OCI-LY1 (cell line): ENCODE results near the gene LRRN4.

Experiments used
- H2AFZ ChIP-seq: fragments of 200-600 bp; sonication (generic), shearing (Covaris generic); 2 replicates; pipeline ENCODE4 v1.6.0; 2014; ENCODE audit warnings: antibody characterized with exemption, mild to moderate bottlenecking, low read length
- H3F3A ChIP-seq: fragments of 200-600 bp; sonication (generic), shearing (Covaris generic); 2 replicates; pipeline ENCODE4 v1.6.0; 2014; ENCODE audit warnings: mild to moderate bottlenecking, antibody characterized with exemption, low read length, moderate library complexity; ENCODE audit not compliant: insufficient read depth
- H3K27ac ChIP-seq: fragments of 200-600 bp; sonication (generic); 2 replicates; pipeline ENCODE4 v1.5.1; 2014; ENCODE audit warnings: low read length, mixed run types, mild to moderate bottlenecking, low read depth; ENCODE audit not compliant: poor library complexity, severe bottlenecking
- H3K27me3 ChIP-seq: fragments of 200-600 bp; sonication (generic); 2 replicates; pipeline ENCODE4 v1.6.0; 2014; ENCODE audit warnings: antibody characterized with exemption, mild to moderate bottlenecking, low read length, moderate library complexity; ENCODE audit not compliant: insufficient read depth
- H3K36me3 ChIP-seq: fragments of 200-600 bp; sonication (generic); 2 replicates; pipeline ENCODE4 v1.6.1; 2014; ENCODE audit warnings: mild to moderate bottlenecking, antibody characterized with exemption, low read length, moderate library complexity, mixed read lengths; ENCODE audit not compliant: insufficient read depth
- H3K4me1 ChIP-seq: fragments of 200-600 bp; sonication (generic); 2 replicates; pipeline ENCODE4 v1.5.1; 2014; ENCODE audit warnings: mild to moderate bottlenecking, low read length, moderate library complexity; ENCODE audit not compliant: insufficient read depth, severe bottlenecking
- H3K4me2 ChIP-seq: fragments of 200-600 bp; sonication (generic), shearing (Covaris generic); 2 replicates; pipeline ENCODE4 v1.6.1; 2014; ENCODE audit warnings: low read length
- H3K4me3 ChIP-seq: fragments of 200-600 bp; sonication (generic); 2 replicates; pipeline ENCODE4 v1.5.1; 2014; ENCODE audit warnings: low read length, low read depth, mild to moderate bottlenecking, mixed read lengths; ENCODE audit not compliant: poor library complexity, severe bottlenecking
- H3K79me2 ChIP-seq: fragments of 200-600 bp; shearing (Covaris generic); 2 replicates; pipeline ENCODE4 v1.6.1; 2016; ENCODE audit warnings: mixed run types, low read length, mixed read lengths; ENCODE audit not compliant: insufficient read depth
- H3K9ac ChIP-seq: fragments of 200-600 bp; sonication (generic), shearing (Covaris generic); 2 replicates; pipeline ENCODE4 v1.6.1; 2014; ENCODE audit warnings: mild to moderate bottlenecking, low read length, mixed read lengths
- H3K9me2 ChIP-seq: fragments of 200-600 bp; sonication (generic), shearing (Covaris generic); 2 replicates; pipeline ENCODE4 v1.6.1; 2014; ENCODE audit warnings: low read depth, mild to moderate bottlenecking, low read length, mixed read lengths
- H3K9me3 ChIP-seq: fragments of 200-600 bp; shearing (Covaris generic); 2 replicates; pipeline ENCODE4 v1.6.1; 2014; ENCODE audit warnings: low read length, mixed read lengths
- H4K20me1 ChIP-seq: fragments of 200-600 bp; sonication (generic), shearing (Covaris generic); 2 replicates; pipeline ENCODE4 v1.6.0; 2016; ENCODE audit warnings: mild to moderate bottlenecking, low read length; ENCODE audit not compliant: insufficient read depth
- EZH2 ChIP-seq: fragments of 200-600 bp; sonication (generic), shearing (Covaris generic); IDR thresholded peaks from 2 replicates; pipeline ENCODE4 v1.8.0; 2017; ENCODE audit warnings: borderline replicate concordance, mixed run types, mild to moderate bottlenecking, antibody characterized with exemption, low read length, moderate library complexity, mixed read lengths
- TF ChIP-seq, protein P1 (sequence below): fragments of 200-600 bp; sonication (generic), shearing (Covaris generic); IDR thresholded peaks from 2 replicates; pipeline ENCODE4 v1.5.1; 2017; ENCODE audit warnings: mild to moderate bottlenecking, antibody characterized with exemption, low read length, moderate library complexity, mixed read lengths

Gene LRRN4

DNA sequence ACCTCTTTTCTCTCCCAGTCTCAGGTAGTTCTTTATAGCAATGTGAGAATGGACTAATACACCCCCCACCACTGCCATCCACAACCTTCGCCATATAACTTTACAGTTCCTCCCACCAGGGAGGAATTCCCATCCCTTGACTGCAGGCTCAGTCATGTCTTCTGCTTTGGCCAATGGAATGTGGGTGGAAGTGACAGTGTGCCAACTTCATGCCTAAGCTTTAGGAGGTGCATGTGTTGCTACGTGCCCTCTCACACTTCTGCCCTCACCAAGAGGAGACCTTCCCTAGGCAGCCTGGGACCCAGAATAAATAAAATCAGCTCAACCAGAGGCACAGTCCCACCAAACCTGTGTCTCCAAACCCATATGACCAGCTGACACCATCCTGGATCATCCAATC lies 33.0 kb upstream of the LRRN4 start:
- TF ChIP-seq, protein P1, sequence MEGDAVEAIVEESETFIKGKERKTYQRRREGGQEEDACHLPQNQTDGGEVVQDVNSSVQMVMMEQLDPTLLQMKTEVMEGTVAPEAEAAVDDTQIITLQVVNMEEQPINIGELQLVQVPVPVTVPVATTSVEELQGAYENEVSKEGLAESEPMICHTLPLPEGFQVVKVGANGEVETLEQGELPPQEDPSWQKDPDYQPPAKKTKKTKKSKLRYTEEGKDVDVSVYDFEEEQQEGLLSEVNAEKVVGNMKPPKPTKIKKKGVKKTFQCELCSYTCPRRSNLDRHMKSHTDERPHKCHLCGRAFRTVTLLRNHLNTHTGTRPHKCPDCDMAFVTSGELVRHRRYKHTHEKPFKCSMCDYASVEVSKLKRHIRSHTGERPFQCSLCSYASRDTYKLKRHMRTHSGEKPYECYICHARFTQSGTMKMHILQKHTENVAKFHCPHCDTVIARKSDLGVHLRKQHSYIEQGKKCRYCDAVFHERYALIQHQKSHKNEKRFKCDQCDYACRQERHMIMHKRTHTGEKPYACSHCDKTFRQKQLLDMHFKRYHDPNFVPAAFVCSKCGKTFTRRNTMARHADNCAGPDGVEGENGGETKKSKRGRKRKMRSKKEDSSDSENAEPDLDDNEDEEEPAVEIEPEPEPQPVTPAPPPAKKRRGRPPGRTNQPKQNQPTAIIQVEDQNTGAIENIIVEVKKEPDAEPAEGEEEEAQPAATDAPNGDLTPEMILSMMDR, result no peak
- no peak for TF ChIP-seq EZH2
- H3K79me2 ChIP-seq, result no peaks in the 10 kb centered on the region
- no peaks in the 10 kb centered on the region for H3K4me1 ChIP-seq
- no peaks in the 10 kb centered on the region for H3K9me2 ChIP-seq
- no peaks in the 10 kb centered on the region; the same call in 1 of the 2 replicates for H3K36me3 ChIP-seq
- no peaks in the 10 kb centered on the region for H3K27me3 ChIP-seq
- no peak overlapping the region for H3K27ac ChIP-seq
- H2AFZ ChIP-seq, result no peak overlapping the region
- H3K9ac ChIP-seq, result no peak overlapping the region
- H4K20me1 ChIP-seq, result no peaks in the 10 kb centered on the region
- H3K4me3 ChIP-seq, result no peak overlapping the region
- no peak overlapping the region for H3K4me2 ChIP-seq
- H3K9me3 ChIP-seq, result no peaks in the 10 kb centered on the region
- no peaks in the 10 kb centered on the region for H3F3A ChIP-seq

DNA sequence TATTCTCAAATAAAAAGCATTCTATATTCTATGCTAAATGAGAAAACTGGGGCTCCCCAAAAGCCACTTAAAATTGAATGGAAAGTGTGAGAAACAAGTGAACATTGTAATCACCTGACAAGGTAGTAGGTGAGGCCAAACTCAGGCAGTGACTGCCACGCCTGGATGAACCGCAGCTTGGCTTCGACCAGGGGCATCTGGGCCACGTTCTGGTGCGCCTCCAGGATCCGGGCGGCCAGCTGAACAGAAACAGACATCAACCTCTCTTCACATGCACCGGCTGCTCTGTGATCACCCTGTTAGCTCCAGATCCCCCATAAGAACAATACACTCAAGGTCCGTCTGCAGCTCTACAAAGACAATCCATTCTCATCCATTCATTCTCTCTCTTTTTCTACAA lies 30.1 kb upstream of the LRRN4 start:
- H3K4me2 ChIP-seq, result no peak overlapping the region
- H3K9me2 ChIP-seq, result no peaks in the 10 kb centered on the region
- H3K79me2 ChIP-seq, result no peaks in the 10 kb centered on the region
- H2AFZ ChIP-seq, result no peak overlapping the region
- no peak overlapping the region for H3K4me3 ChIP-seq
- no peaks in the 10 kb centered on the region for H3K9me3 ChIP-seq
- no peaks in the 10 kb centered on the region; the same call in 1 of the 2 replicates for H3K36me3 ChIP-seq
- H3K9ac ChIP-seq, result no peak overlapping the region
- H3K27me3 ChIP-seq, result peaks cover 4% of the 10 kb centered on the region; the same call in 1 of the 2 replicates
- no peaks in the 10 kb centered on the region for H4K20me1 ChIP-seq
- H3F3A ChIP-seq, result no peaks in the 10 kb centered on the region
- no peak overlapping the region for H3K27ac ChIP-seq
- no peak for TF ChIP-seq EZH2
- TF ChIP-seq, protein P1, result no peak
- no peaks in the 10 kb centered on the region for H3K4me1 ChIP-seq

DNA sequence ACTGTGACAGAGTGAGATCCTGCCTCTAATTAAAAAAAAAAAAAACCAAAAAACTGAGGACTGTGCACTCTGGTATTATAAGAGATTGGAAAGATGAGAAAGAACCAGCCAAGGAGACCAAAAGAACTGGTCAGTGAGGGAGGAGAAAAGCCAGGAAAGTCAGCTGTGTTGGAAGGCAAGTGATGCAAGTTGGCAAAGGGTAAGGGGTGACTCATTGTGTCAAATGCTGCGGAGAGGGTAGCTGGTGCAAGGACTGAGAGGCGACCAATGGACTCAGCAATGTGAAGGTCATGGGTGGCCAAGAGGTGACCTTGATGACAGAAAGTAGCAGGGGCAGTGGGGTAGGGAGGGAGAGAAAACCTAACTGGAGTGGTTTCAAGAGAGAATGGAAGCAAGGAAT lies 27.4 kb upstream of the LRRN4 start:
- peaks cover 5% of the 10 kb centered on the region; the same call in 1 of the 2 replicates for H3K27me3 ChIP-seq
- H3K4me1 ChIP-seq, result no peaks in the 10 kb centered on the region
- no peak overlapping the region for H3K4me3 ChIP-seq
- H3K79me2 ChIP-seq, result no peaks in the 10 kb centered on the region
- no peak overlapping the region for H3K4me2 ChIP-seq
- no peak overlapping the region for H2AFZ ChIP-seq
- H3K9me3 ChIP-seq, result no peaks in the 10 kb centered on the region
- H3K9ac ChIP-seq, result no peak overlapping the region
- no peak overlapping the region for H3K27ac ChIP-seq
- TF ChIP-seq, protein P1, result no peak
- no peak for TF ChIP-seq EZH2
- H3K9me2 ChIP-seq, result no peaks in the 10 kb centered on the region
- no peaks in the 10 kb centered on the region for H3K36me3 ChIP-seq
- no peaks in the 10 kb centered on the region for H3F3A ChIP-seq
- H4K20me1 ChIP-seq, result no peaks in the 10 kb centered on the region
